GM04503 (cell line): ENCODE measurements around the gene RAB8B.

Experiments
- DNase-seq: peaks from one replicate; pipeline ENCODE4 v3.0.0-alpha.2; 2012; ENCODE audit warnings: low read depth

RAB8B gene

GRCh38 chr15:63313825-63314224 lies 124.4 kb downstream of the RAB8B start:
- no peak for DNase-seq

DNA sequence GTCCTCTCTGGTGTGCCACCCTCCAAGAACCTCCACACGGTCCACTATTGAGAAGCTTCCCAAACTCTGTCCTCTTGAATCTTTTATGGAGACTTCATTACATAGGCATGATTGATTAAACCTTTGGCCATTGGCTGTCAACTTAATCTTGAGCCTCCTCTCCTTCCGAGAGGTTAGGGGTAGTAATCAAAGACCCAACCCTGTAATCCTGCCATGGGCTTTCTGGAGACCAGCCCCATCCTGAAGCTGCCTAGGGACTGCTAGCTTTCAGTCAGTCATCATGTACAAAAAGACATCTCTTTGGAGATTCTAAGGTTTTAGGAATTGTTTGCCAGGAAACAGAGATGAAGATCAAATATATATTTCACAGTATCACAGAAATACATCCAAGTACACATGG lies 125.0 kb downstream of the RAB8B start:
- DNase-seq: no peak
